Measurements from ENCODE around the gene BRD3. TPM values are rescaled to one million over a fixed set of nuclear protein-coding genes. Genes with fewer than 3 reads are reported as not detected.

The BRD3 gene
- polyA plus RNA-seq, 1 donor (not counting 4 experiments of a cell fraction or from before 2014, with no cell fraction given), result 3.3 TPM

GRCh38 chr9:134029248-134030226, 38.3 kb downstream of the BRD3 start:
- Histone ChIP-seq H3K4me2 (ENCODE audit: control insufficient read depth, extremely low read depth, insufficient read depth, low read depth, low read length) (no peak overlapping the region), H3K4me3 (ENCODE audit: control insufficient read depth in 2 of 3, extremely low read depth in 1 of 3, insufficient read depth in 2 of 3, low read depth in 1 of 3, low read length in 3 of 3) (no peak overlapping the region), H3K36me3 (ENCODE audit: control insufficient read depth in 2 of 2, extremely low read depth in 1 of 2, insufficient read depth in 2 of 2, low read length in 2 of 2) (peaks cover 6 to 15% of the 10 kb centered on the region in 2 experiments), H3K27me3 (ENCODE audit: control insufficient read depth, extremely low read depth, insufficient read depth, low read length) (no peaks in the 10 kb centered on the region), H3K9ac (ENCODE audit: control insufficient read depth, extremely low read depth, insufficient read depth, low read length) (no peak overlapping the region), H3K9me3 (ENCODE audit: control insufficient read depth, low read depth, low read length) (no peaks in the 10 kb centered on the region), H4K20me1 (ENCODE audit: control insufficient read depth, extremely low read depth, insufficient read depth, low read length) (no peaks in the 10 kb centered on the region), H3K79me2 (ENCODE audit: control insufficient read depth, insufficient read depth, low read length) (no peaks in the 10 kb centered on the region), H3K4me1 (ENCODE audit: control insufficient read depth, extremely low read depth, insufficient read depth, low read length) (peaks cover 3% of the 10 kb centered on the region), H3K27ac (ENCODE audit: control insufficient read depth, insufficient read depth, low read length) (no peak overlapping the region), H2AFZ (ENCODE audit: control insufficient read depth, low read length) (no peak overlapping the region), H3K9me1 (ENCODE audit: control insufficient read depth, extremely low read depth, insufficient read depth, low read length) (no peaks in the 10 kb centered on the region)
- DNase-seq (ENCODE audit: low read depth, low spot score) (no peak), FAIRE-seq (no peak)
- dilution Hi-C loops (cut with MboI; ENCODE audit: extremely low pct_ligation_motif_present, low sequenced_read_pairs), result no loop called here
- TF ChIP-seq CTCF (optimal IDR thresholded peaks at IDR 0.05 in 1 of 3, IDR thresholded peaks at IDR 0.05 in 1 of 3, conservative IDR thresholded peaks at IDR 0.05 in 1 of 3; ENCODE audit: extremely low read depth in 1 of 3, insufficient read depth in 2 of 3, low read length in 3 of 3) (no peak), EZH2 (IDR thresholded peaks at IDR 0.05; ENCODE audit: low read length) (no peak)

GRCh38 chr9:134028575-134029247, 39.1 kb downstream of the BRD3 start:
- peaks cover 3% of the 10 kb centered on the region for H3K4me1 ChIP-seq (ENCODE audit: control insufficient read depth, extremely low read depth, insufficient read depth, low read length)
- H3K9me3 ChIP-seq (ENCODE audit: control insufficient read depth, low read depth, low read length), result no peaks in the 10 kb centered on the region
- no peak overlapping the region for H3K9ac ChIP-seq (ENCODE audit: control insufficient read depth, extremely low read depth, insufficient read depth, low read length)
- peaks cover 6 to 11% of the 10 kb centered on the region in 2 experiments for H3K36me3 ChIP-seq (ENCODE audit: control insufficient read depth in 2 of 2, extremely low read depth in 1 of 2, insufficient read depth in 2 of 2, low read length in 2 of 2)
- no peaks in the 10 kb centered on the region for H3K79me2 ChIP-seq (ENCODE audit: control insufficient read depth, insufficient read depth, low read length)
- H3K4me2 ChIP-seq (ENCODE audit: control insufficient read depth, extremely low read depth, insufficient read depth, low read depth, low read length), result no peak overlapping the region
- H3K27me3 ChIP-seq (ENCODE audit: control insufficient read depth, extremely low read depth, insufficient read depth, low read length), result no peaks in the 10 kb centered on the region
- H2AFZ ChIP-seq (ENCODE audit: control insufficient read depth, low read length), result no peak overlapping the region
- H3K4me3 ChIP-seq (ENCODE audit: control insufficient read depth in 2 of 3, extremely low read depth in 1 of 3, insufficient read depth in 2 of 3, low read depth in 1 of 3, low read length in 3 of 3), result no peak overlapping the region
- FAIRE-seq (no peak), DNase-seq (ENCODE audit: low read depth, low spot score) (no peak)
- TF ChIP-seq CTCF (optimal IDR thresholded peaks at IDR 0.05 in 1 of 3, IDR thresholded peaks at IDR 0.05 in 1 of 3, conservative IDR thresholded peaks at IDR 0.05 in 1 of 3; ENCODE audit: extremely low read depth in 1 of 3, insufficient read depth in 2 of 3, low read length in 3 of 3), result no peak
- TF ChIP-seq EZH2 (IDR thresholded peaks at IDR 0.05; ENCODE audit: low read length), result no peak
- H3K9me1 ChIP-seq (ENCODE audit: control insufficient read depth, extremely low read depth, insufficient read depth, low read length), result no peaks in the 10 kb centered on the region
- no peaks in the 10 kb centered on the region for H4K20me1 ChIP-seq (ENCODE audit: control insufficient read depth, extremely low read depth, insufficient read depth, low read length)
- H3K27ac ChIP-seq (ENCODE audit: control insufficient read depth, insufficient read depth, low read length), result no peak overlapping the region
- dilution Hi-C loops (cut with MboI; ENCODE audit: extremely low pct_ligation_motif_present, low sequenced_read_pairs), result no loop called here
